22Rv1 (cell line): ENCODE results near the gene CSTF3.

Experiments
- ZFX ChIP-seq: fragments of 450-650 bp; IDR thresholded peaks from 2 replicates; pipeline ENCODE4 v1.6.1; 2017; ENCODE audit warnings: antibody characterized with exemption, borderline replicate concordance
- TF ChIP-seq, protein P1 (sequence below): fragments of 450-650 bp; IDR thresholded peaks from 2 replicates; pipeline ENCODE4 v1.5.1; 2017; ENCODE audit warnings: mild to moderate bottlenecking

DNA sequence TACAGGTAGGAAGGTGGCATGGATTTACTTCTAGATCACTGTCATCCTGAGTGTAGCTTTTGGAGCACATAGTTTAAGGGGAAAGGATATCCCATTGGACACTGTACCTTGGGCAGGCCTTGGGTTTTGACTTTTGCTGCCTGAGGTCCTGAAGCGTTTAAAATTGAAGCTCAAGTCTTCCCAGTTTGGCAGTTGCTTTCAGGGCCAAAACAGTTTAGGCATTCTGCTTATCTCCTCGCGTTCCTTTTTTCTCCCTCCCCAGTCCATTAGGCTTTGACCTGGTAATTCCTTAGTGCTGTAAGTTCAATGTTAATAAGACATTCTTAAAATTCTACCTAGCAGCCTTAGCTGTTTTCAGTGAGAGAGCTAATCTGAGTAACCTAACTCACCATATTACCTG lies 35.7 kb downstream of the CSTF3 start:
- no peak for TF ChIP-seq ZFX
- TF ChIP-seq, protein P1, sequence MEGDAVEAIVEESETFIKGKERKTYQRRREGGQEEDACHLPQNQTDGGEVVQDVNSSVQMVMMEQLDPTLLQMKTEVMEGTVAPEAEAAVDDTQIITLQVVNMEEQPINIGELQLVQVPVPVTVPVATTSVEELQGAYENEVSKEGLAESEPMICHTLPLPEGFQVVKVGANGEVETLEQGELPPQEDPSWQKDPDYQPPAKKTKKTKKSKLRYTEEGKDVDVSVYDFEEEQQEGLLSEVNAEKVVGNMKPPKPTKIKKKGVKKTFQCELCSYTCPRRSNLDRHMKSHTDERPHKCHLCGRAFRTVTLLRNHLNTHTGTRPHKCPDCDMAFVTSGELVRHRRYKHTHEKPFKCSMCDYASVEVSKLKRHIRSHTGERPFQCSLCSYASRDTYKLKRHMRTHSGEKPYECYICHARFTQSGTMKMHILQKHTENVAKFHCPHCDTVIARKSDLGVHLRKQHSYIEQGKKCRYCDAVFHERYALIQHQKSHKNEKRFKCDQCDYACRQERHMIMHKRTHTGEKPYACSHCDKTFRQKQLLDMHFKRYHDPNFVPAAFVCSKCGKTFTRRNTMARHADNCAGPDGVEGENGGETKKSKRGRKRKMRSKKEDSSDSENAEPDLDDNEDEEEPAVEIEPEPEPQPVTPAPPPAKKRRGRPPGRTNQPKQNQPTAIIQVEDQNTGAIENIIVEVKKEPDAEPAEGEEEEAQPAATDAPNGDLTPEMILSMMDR: no peak
